Upper lobe of left lung (tissue), 4 donors: ENCODE measurements around the gene CYP2W1.

Experiments used
- EP300 ChIP-seq, 4 donors: sonication (generic); formaldehyde crosslinking; IDR thresholded peaks; one replicate each; pipeline ENCODE4 v1.5.1; 2017; ENCODE audit warnings: antibody characterized with exemption in 4 of 4, control low read depth in 2 of 4
- POLR2A ChIP-seq, 4 donors: fragments of 450-650 bp; IDR thresholded peaks; one replicate each; pipeline ENCODE4 v1.5.1; 2016 to 2017; ENCODE audit warnings: antibody characterized with exemption in 4 of 4, mild to moderate bottlenecking in 2 of 4

DNA sequence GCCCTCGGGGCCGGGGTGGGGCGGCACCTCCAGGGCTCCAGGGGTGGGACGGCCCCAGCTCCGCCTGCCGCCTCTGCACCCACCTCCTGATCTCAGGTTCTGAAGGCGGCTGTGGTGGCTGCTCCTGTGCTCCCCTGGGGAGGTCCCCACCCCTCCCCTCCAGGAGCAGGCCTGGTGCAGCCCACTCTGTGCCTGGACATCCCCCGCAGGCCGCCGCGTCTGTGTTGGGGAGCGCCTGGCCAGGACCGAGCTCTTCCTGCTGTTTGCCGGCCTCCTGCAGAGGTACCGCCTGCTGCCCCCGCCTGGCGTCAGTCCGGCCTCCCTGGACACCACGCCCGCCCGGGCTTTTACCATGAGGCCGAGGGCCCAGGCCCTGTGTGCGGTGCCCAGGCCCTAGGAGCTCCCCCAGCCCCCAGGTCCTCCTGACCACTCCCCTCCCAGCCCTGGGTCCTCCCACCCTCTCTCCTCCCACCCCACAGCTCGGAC is 5.5 kb downstream of the CYP2W1 start:
- no peak for TF ChIP-seq POLR2A (IDR thresholded peaks at IDR 0.05)
- TF ChIP-seq EP300 (IDR thresholded peaks at IDR 0.05), result no peak
